HAP-1 (cell line): ENCODE results near the gene DRP2.

Experiments used
- DNase-seq, 2 experiments: peaks; one replicate each; pipeline ENCODE4 v3.0.0-alpha.2; 2016 to 2020; ENCODE audit warnings: low spot score in 2 of 2
- H3K27me3 ChIP-seq: fragments of 250-450 bp; sonication (Bioruptor Pico); 2 replicates; pipeline ENCODE4 v1.5.1; 2020; ENCODE audit warnings: low read depth, mild to moderate bottlenecking, moderate library complexity
- H3K36me3 ChIP-seq: fragments of 250-450 bp; sonication (Bioruptor Pico); replicated peaks from 2 replicates; pipeline ENCODE4 v1.5.1; 2020; ENCODE audit warnings: mild to moderate bottlenecking
- H3K4me1 ChIP-seq: fragments of 250-450 bp; sonication (Bioruptor Pico); 2 replicates; pipeline ENCODE4 v1.5.1; 2020; ENCODE audit warnings: mild to moderate bottlenecking
- H3K4me3 ChIP-seq: fragments of 250-450 bp; sonication (Bioruptor Pico); 2 replicates; pipeline ENCODE4 v1.5.1; 2020; ENCODE audit warnings: mild to moderate bottlenecking, moderate library complexity
- H3K9me3 ChIP-seq: fragments of 250-450 bp; sonication (Bioruptor Pico); 2 replicates; pipeline ENCODE4 v1.5.1; 2020; ENCODE audit warnings: mild to moderate bottlenecking, moderate library complexity
- in situ Hi-C: fragments of 300-500 bp; cut with MboI; formaldehyde crosslinking; loops from 3 replicates; pipeline ENCODE4 v1.14.3; 2020; ENCODE audit warnings: low sequenced_read_pairs, inconsistent platforms, mixed read lengths

DRP2 gene

GRCh38 chrX:101219864-101220346 is 319 bp downstream of the DRP2 start:
- in situ Hi-C loops, result no loop called here
- DNase-seq, result no peak
- Histone ChIP-seq H3K9me3 (no peaks in the 10 kb centered on the region), H3K27me3 (no peaks in the 10 kb centered on the region), H3K4me1 (no peaks in the 10 kb centered on the region), H3K4me3 (no peak overlapping the region), H3K36me3 (no peaks in the 10 kb centered on the region)

GRCh38 chrX:101220662-101221260 is 1.2 kb downstream of the DRP2 start:
- Histone ChIP-seq H3K27me3 (no peaks in the 10 kb centered on the region), H3K4me3 (no peak overlapping the region), H3K36me3 (no peaks in the 10 kb centered on the region), H3K9me3 (no peaks in the 10 kb centered on the region), H3K4me1 (no peaks in the 10 kb centered on the region)
- in situ Hi-C loops, result no loop called here
- no peak for DNase-seq

GRCh38 chrX:101223226-101223625 is 3.6 kb downstream of the DRP2 start:
- H3K36me3 ChIP-seq, result no peaks in the 10 kb centered on the region
- no peak overlapping the region for H3K4me3 ChIP-seq
- in situ Hi-C loops, result no loop called here
- no peaks in the 10 kb centered on the region for H3K9me3 ChIP-seq
- no peaks in the 10 kb centered on the region for H3K27me3 ChIP-seq
- no peak for DNase-seq
- H3K4me1 ChIP-seq, result no peaks in the 10 kb centered on the region

GRCh38 chrX:101229170-101229569 is 9.6 kb downstream of the DRP2 start:
- no peak for DNase-seq
- Histone ChIP-seq H3K36me3 (no peaks in the 10 kb centered on the region), H3K9me3 (no peaks in the 10 kb centered on the region), H3K4me1 (no peaks in the 10 kb centered on the region), H3K4me3 (no peak overlapping the region), H3K27me3 (no peaks in the 10 kb centered on the region)
- in situ Hi-C loops, result no loop called here

GRCh38 chrX:101230636-101231035 is 11.1 kb downstream of the DRP2 start:
- Histone ChIP-seq H3K9me3 (no peaks in the 10 kb centered on the region), H3K4me3 (no peak overlapping the region), H3K36me3 (no peaks in the 10 kb centered on the region), H3K4me1 (no peaks in the 10 kb centered on the region), H3K27me3 (no peaks in the 10 kb centered on the region)
- in situ Hi-C loops, result no loop called here
- DNase-seq, result no peak

GRCh38 chrX:101231080-101231479 is 11.5 kb downstream of the DRP2 start:
- Histone ChIP-seq H3K36me3 (no peaks in the 10 kb centered on the region), H3K9me3 (no peaks in the 10 kb centered on the region), H3K27me3 (no peaks in the 10 kb centered on the region), H3K4me1 (no peaks in the 10 kb centered on the region), H3K4me3 (no peak overlapping the region)
- in situ Hi-C loops, result no loop called here
- no peak for DNase-seq

GRCh38 chrX:101232316-101232715 is 12.7 kb downstream of the DRP2 start:
- Histone ChIP-seq H3K36me3 (no peaks in the 10 kb centered on the region), H3K4me3 (no peak overlapping the region), H3K9me3 (no peaks in the 10 kb centered on the region), H3K27me3 (no peaks in the 10 kb centered on the region), H3K4me1 (no peaks in the 10 kb centered on the region)
- no peak for DNase-seq
- in situ Hi-C loops, result no loop called here

- in situ Hi-C loops, result no loop called here
- Histone ChIP-seq H3K27me3 (no peaks in the 10 kb centered on the region), H3K36me3 (no peaks in the 10 kb centered on the region), H3K4me1 (no peaks in the 10 kb centered on the region), H3K9me3 (no peaks in the 10 kb centered on the region), H3K4me3 (no peak overlapping the region)
- DNase-seq, result no peak
These were observed 17.5 kb downstream of the DRP2 start for GRCh38 chrX:101237041-101237440.

- no peaks in the 10 kb centered on the region for H3K36me3 ChIP-seq
- in situ Hi-C loops, result no loop called here
- H3K4me1 ChIP-seq, result no peaks in the 10 kb centered on the region
- H3K27me3 ChIP-seq, result no peaks in the 10 kb centered on the region
- no peak for DNase-seq
- H3K4me3 ChIP-seq, result no peak overlapping the region
- no peaks in the 10 kb centered on the region for H3K9me3 ChIP-seq
These were observed 21.9 kb downstream of the DRP2 start for GRCh38 chrX:101241531-101241930.

- H3K4me3 ChIP-seq, result no peak overlapping the region
- H3K27me3 ChIP-seq, result no peaks in the 10 kb centered on the region
- no peaks in the 10 kb centered on the region for H3K4me1 ChIP-seq
- DNase-seq, result no peak
- in situ Hi-C loops, result no loop called here
- H3K36me3 ChIP-seq, result no peaks in the 10 kb centered on the region
- no peaks in the 10 kb centered on the region for H3K9me3 ChIP-seq
These were observed 33.0 kb downstream of the DRP2 start for GRCh38 chrX:101252634-101253033.

- Histone ChIP-seq H3K4me3 (no peak overlapping the region), H3K36me3 (no peaks in the 10 kb centered on the region), H3K27me3 (no peaks in the 10 kb centered on the region), H3K9me3 (no peaks in the 10 kb centered on the region), H3K4me1 (no peaks in the 10 kb centered on the region)
- in situ Hi-C loops, result no loop called here
- no peak for DNase-seq
These were observed 38.1 kb downstream of the DRP2 start for GRCh38 chrX:101257448-101258258.

GRCh38 chrX:101258259-101258581 is 38.6 kb downstream of the DRP2 start:
- in situ Hi-C loops, result no loop called here
- Histone ChIP-seq H3K9me3 (no peaks in the 10 kb centered on the region), H3K4me3 (no peak overlapping the region), H3K36me3 (no peaks in the 10 kb centered on the region), H3K4me1 (no peaks in the 10 kb centered on the region), H3K27me3 (no peaks in the 10 kb centered on the region)
- no peak for DNase-seq

GRCh38 chrX:101260435-101260834 is 40.8 kb downstream of the DRP2 start:
- peak in 1 of 2 experiments; percentile 18 for DNase-seq
- no peaks in the 10 kb centered on the region for H3K27me3 ChIP-seq
- H3K4me3 ChIP-seq, result no peak overlapping the region
- H3K9me3 ChIP-seq, result no peaks in the 10 kb centered on the region
- in situ Hi-C loops, result no loop called here
- H3K4me1 ChIP-seq, result no peaks in the 10 kb centered on the region
- H3K36me3 ChIP-seq, result no peaks in the 10 kb centered on the region

GRCh38 chrX:101262590-101262989 is 43.0 kb downstream of the DRP2 start:
- no peak overlapping the region for H3K4me3 ChIP-seq
- DNase-seq, result no peak
- in situ Hi-C loops, result no loop called here
- H3K4me1 ChIP-seq, result no peaks in the 10 kb centered on the region
- no peaks in the 10 kb centered on the region for H3K36me3 ChIP-seq
- H3K9me3 ChIP-seq, result no peaks in the 10 kb centered on the region
- H3K27me3 ChIP-seq, result no peaks in the 10 kb centered on the region
